Measurements from ENCODE around the gene COQ2. TPM values are rescaled to one million over a fixed set of nuclear protein-coding genes. Genes with fewer than 3 reads are reported as not detected.

COQ2 gene
- total and polyA plus RNA-seq, 2 of the 13 experiments (the other 11 are each of a cell fraction or from before 2014, with no cell fraction given) = 10.1 to 17.3 TPM

DNA sequence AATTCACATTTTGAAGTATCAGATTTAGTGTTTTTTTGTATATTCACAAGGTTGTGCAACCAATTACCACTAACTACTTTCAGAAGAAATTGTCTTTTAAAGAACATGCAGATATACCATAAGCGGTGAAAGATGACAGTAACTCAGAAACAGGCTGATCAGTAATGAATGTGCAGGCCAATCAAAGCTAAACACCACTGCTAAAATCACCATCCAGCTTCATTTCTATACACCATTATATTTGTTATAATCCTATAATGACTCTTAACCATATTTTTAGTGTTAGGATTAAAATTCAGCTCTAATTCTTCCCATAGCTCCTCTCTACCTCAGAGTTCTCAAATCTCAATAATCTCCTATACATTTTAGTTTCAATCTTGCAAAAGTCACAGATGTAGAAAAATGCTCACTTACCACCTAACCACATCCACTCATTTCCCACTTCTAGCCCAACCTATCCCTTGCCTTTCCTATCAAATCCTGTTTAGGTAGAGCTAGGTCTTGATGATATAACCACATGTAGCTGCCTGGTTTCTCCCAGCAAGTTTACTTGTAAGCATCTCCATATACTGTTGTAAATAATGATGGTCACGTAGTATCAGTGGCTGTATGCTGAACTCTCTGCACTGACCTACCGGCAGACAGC lies 16.6 kb downstream of the COQ2 start:
- H3K36me3 ChIP-seq (replicated peaks in 1 of 2; ENCODE audit: control insufficient read depth in 1 of 2, insufficient read depth in 2 of 2, low read length in 2 of 2) = peaks cover 2 to 51% of the 10 kb centered on the region in 2 experiments; a peak in 4 of 5 replicates
- no peak for FAIRE-seq
- no peaks in the 10 kb centered on the region for H3K4me1 ChIP-seq (ENCODE audit: insufficient read depth, low read length)
- DNase-seq (ENCODE audit: low spot score) = no peak
- H3K4me3 ChIP-seq (replicated peaks in 1 of 3; ENCODE audit: insufficient read depth in 1 of 3, low read depth in 2 of 3, low read length in 3 of 3) = no peak overlapping the region
- CTCF ChIA-PET (ENCODE audit: low intra/inter-chr PET ratio, low total read pairs) = no interaction called here
- intact Hi-C loops (cut with micrococcal nuclease; ENCODE audit: unreplicated experiment) = no loop called here
- in situ Hi-C loops (cut with HindIII; ENCODE audit: extremely low pct_ligation_motif_present, low pct_unique_long_range_greater_than_20kb) = no loop called here
- ATAC-seq = no peak
- H3K79me2 ChIP-seq (ENCODE audit: insufficient read depth, low read length) = no peaks in the 10 kb centered on the region
- no peaks in the 10 kb centered on the region for H4K20me1 ChIP-seq (ENCODE audit: insufficient read depth, low read length)
- H3K9ac ChIP-seq (ENCODE audit: insufficient read depth, low read depth, low read length) = no peak overlapping the region
- H3K27me3 ChIP-seq (ENCODE audit: control insufficient read depth in 1 of 2, insufficient read depth in 2 of 2, low read length in 2 of 2) = no peaks in the 10 kb centered on the region
- TF ChIP-seq ZFP82 (CRISPR knock-in tag; IDR thresholded peaks at IDR 0.05; ENCODE audit: borderline replicate concordance) = no peak
- TF ChIP-seq, protein P1, sequence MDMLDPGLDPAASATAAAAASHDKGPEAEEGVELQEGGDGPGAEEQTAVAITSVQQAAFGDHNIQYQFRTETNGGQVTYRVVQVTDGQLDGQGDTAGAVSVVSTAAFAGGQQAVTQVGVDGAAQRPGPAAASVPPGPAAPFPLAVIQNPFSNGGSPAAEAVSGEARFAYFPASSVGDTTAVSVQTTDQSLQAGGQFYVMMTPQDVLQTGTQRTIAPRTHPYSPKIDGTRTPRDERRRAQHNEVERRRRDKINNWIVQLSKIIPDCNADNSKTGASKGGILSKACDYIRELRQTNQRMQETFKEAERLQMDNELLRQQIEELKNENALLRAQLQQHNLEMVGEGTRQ (IDR thresholded peaks at IDR 0.05; ENCODE audit: low read depth, low read length) = no peak
- TF ChIP-seq, protein P1 (CRISPR knock-in tag; IDR thresholded peaks at IDR 0.05; ENCODE audit: borderline replicate concordance) = no peak
- TF ChIP-seq, protein P2, sequence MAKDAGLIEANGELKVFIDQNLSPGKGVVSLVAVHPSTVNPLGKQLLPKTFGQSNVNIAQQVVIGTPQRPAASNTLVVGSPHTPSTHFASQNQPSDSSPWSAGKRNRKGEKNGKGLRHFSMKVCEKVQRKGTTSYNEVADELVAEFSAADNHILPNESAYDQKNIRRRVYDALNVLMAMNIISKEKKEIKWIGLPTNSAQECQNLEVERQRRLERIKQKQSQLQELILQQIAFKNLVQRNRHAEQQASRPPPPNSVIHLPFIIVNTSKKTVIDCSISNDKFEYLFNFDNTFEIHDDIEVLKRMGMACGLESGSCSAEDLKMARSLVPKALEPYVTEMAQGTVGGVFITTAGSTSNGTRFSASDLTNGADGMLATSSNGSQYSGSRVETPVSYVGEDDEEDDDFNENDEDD (CRISPR knock-in tag; IDR thresholded peaks at IDR 0.05; ENCODE audit: borderline replicate concordance) = no peak
- TF ChIP-seq ZNF3 (CRISPR knock-in tag; IDR thresholded peaks at IDR 0.05) = no peak
- no peak for TF ChIP-seq CSRNP1 (CRISPR knock-in tag; IDR thresholded peaks at IDR 0.05)
- no peak for TF ChIP-seq CHD2 (IDR thresholded peaks at IDR 0.05; ENCODE audit: low read depth, low read length)
- TF ChIP-seq ZNF577 (CRISPR knock-in tag; IDR thresholded peaks at IDR 0.05; ENCODE audit: borderline replicate concordance, low read depth) = no peak
- TF ChIP-seq ZNF382 (CRISPR knock-in tag; IDR thresholded peaks at IDR 0.05; ENCODE audit: borderline replicate concordance) = no peak
- TF ChIP-seq ZSCAN31 (CRISPR knock-in tag; IDR thresholded peaks at IDR 0.05; ENCODE audit: low read depth) = no peak
- H3K9me3 ChIP-seq (ENCODE audit: low read length) = no peaks in the 10 kb centered on the region
- POLR2A ChIA-PET = no interaction called here
- WGBS (ENCODE audit: low lambda C conversion rate) = 98% methylated on average over 3 of the region's 3 CpGs
- no peak overlapping the region for H2AFZ ChIP-seq (ENCODE audit: low read length)
- H3K27ac ChIP-seq (ENCODE audit: extremely low read length, insufficient read depth, low read length) = no peak overlapping the region
- no TSS peak for BruUV-seq (replicated peaks)
- H3K4me2 ChIP-seq (ENCODE audit: low read depth, low read length) = no peak overlapping the region

All from HepG2 (cell line).